ENCODE data around the gene RNF227.

DNA sequence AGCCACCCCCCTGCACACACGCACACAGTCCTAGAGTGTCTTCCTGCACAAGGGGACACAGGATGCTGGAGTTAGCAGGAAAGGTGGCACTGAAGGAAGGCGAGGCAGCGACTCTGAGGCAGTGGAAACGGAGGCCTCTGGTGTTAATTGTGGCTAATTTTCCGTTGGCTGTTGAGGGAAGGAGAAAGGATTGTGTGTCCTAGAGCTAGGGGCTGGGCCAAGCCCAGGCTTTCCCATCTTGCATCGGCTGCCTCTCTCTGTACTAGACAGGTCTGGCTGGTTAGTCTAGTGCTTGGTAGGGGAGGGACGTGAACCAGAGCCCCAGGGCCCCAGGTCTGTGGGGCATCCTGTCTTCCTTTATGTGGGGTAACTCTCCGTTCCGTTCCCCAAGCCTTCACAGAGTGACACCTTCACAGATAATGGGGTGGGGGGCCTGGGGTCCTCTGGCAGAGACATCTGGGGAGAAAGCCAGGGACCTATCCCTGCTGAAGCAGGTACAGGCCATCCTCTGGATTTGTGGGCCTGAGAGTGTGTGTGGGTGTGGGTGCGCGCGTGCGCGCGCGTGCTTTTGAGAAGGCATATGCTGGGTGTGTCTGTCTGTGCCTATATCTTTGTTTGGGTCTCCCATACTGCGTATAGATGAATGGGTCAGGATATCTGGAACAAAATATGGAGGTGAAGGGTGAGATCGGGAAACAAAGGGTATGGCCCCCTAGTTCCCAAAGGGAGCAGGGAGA, 27.7 kb downstream of the RNF227 start, which contains the start of gene CHD3:
- TF ChIP-seq ZNF565 (CRISPR knock-in tag; conservative IDR thresholded peaks at IDR 0.05; ENCODE audit: low read depth) (no peak), PPARA (CRISPR knock-in tag; IDR thresholded peaks at IDR 0.05; ENCODE audit: borderline replicate concordance) (no peak), TCF4 (CRISPR knock-in tag; IDR thresholded peaks at IDR 0.05; ENCODE audit: borderline replicate concordance) (no peak), GLIS3 (CRISPR knock-in tag; IDR thresholded peaks at IDR 0.05) (no peak), CSDC2 (CRISPR knock-in tag; IDR thresholded peaks at IDR 0.05) (no peak), ESRRG (CRISPR knock-in tag; IDR thresholded peaks at IDR 0.05) (no peak), ZC3H10 (CRISPR knock-in tag; IDR thresholded peaks at IDR 0.05) (no peak), ZFP30 (CRISPR knock-in tag; IDR thresholded peaks at IDR 0.05) (no peak)
- TF ChIP-seq, protein P1, sequence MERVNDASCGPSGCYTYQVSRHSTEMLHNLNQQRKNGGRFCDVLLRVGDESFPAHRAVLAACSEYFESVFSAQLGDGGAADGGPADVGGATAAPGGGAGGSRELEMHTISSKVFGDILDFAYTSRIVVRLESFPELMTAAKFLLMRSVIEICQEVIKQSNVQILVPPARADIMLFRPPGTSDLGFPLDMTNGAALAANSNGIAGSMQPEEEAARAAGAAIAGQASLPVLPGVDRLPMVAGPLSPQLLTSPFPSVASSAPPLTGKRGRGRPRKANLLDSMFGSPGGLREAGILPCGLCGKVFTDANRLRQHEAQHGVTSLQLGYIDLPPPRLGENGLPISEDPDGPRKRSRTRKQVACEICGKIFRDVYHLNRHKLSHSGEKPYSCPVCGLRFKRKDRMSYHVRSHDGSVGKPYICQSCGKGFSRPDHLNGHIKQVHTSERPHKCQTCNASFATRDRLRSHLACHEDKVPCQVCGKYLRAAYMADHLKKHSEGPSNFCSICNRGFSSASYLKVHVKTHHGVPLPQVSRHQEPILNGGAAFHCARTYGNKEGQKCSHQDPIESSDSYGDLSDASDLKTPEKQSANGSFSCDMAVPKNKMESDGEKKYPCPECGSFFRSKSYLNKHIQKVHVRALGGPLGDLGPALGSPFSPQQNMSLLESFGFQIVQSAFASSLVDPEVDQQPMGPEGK (CRISPR knock-in tag; IDR thresholded peaks at IDR 0.05; ENCODE audit: borderline replicate concordance), result no peak
- TF ChIP-seq, protein P2, sequence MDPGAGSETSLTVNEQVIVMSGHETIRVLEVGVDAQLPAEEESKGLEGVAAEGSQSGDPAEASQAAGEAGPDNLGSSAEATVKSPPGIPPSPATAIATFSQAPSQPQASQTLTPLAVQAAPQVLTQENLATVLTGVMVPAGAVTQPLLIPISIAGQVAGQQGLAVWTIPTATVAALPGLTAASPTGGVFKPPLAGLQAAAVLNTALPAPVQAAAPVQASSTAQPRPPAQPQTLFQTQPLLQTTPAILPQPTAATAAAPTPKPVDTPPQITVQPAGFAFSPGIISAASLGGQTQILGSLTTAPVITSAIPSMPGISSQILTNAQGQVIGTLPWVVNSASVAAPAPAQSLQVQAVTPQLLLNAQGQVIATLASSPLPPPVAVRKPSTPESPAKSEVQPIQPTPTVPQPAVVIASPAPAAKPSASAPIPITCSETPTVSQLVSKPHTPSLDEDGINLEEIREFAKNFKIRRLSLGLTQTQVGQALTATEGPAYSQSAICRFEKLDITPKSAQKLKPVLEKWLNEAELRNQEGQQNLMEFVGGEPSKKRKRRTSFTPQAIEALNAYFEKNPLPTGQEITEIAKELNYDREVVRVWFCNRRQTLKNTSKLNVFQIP (CRISPR knock-in tag; IDR thresholded peaks at IDR 0.05; ENCODE audit: borderline replicate concordance, low read depth), result no peak

Measured in SK-N-SH treated with all-trans-retinoic acid at 6 μM for 48 hours (cell line).